ENCODE results near the gene MBOAT2.
A peak's percentile ranks its signal among the peaks of the same experiment; 100 is the strongest.

The MBOAT2 gene

GRCh38 chr2:8889978-8890377 lies 113.5 kb downstream of the MBOAT2 start:
- DNase-seq = no peak

DNA sequence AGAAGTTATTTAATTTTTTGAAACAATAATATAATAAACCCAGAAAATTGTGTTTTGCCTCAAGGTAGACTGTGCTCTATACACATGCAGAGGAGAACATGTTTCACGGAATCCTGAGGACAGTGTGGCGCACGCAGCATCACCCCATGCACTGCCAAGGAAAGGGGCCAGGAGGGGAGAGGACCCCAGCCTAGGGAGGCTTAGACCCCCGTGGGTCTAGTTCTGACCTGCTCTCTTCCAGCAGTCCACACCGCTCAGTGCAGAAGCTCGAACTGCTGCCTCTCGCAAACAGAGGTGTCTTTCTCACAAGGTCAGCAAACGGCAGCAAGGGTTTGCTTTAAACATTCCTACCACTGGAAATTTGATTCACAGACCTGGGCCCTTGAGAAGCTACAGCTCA lies 114.5 kb downstream of the MBOAT2 start:
- no peak for DNase-seq

DNA sequence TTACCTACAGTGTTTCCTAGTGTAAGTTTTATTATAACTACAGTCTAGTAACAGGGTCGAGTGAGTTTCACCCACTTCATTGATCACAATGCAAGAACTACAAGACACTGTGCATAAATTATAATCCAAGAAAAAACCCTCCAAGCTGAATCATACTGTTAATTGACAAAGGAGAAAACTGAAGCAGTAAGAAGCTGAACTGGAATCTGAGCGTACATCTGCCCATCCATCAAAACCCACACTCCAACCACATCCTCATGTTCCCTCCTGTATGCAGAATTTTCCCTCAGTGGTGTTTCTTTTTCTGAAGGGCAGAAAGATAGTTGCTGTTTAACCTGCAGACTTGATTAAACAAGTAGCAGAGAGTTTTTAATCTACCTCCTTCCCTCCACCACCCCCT lies 116.6 kb downstream of the MBOAT2 start:
- no peak for DNase-seq

DNA sequence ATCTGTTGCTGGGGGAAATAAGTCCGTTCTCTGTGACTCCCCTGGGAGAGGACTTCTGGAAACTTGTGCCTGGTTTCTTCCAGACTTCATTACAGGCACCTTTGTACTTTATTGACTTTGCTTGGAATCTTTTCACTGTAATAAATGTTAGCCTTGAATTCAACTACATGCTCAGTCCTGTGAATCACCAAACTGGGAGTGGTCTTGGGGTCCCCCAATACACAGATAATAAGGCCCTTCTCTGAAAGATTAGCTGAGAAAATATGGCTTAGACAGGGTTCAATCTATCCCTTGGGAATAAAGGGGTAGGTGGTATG lies 117.3 kb downstream of the MBOAT2 start:
- DNase-seq = no peak

DNA sequence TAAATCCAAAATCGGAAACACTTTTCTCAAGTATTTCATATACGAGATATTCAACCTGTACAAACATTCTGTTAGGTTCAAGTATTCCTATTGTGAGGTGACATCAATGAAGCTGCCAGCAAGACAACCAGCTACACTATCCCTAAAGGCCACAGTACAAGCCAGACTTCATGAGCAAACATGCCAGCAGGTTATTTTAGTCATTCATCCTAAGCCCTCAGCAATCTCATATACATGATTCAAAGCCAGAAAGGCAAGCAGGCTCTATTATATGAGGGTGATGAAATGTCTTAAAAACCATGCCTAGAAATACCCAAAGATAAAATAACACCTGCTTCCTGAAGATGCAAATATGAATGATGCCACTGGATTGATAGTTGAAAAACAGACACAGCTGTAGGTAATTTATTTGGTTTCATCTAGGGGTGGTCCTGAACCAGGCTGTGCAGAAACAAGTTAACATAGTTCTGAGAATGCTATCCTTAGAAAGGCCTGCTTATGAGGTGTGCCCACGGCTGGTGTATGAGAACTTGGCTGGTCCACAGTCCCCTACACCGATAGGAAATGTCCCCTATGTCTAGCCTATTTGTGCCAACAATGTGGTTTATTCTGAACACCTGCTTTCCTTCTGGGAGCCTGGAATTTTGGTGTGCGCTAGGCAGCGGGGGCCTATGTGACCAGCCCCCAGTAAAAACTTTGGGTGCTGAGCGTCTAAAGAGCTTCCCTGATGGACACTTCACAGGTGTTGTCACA lies 117.9 kb downstream of the MBOAT2 start:
- no peak for DNase-seq

DNA sequence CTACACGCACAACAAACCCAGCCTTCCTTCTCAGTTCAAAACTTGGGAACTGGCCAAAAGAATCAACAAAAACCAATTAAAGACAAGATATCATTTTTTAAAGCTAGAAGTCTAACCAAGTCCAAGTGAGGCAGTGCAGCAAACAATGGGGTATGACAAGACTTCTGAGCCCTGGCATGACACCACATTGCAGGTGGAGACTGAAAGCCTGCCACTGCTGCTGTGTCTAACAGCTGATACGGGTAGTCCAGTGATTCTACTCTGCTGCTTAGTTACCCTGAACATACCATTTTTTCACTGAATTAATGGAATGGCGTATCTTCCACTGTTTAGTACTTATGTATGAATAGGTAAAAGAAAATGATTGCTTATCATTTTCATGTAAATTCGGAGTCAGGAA lies 118.7 kb downstream of the MBOAT2 start:
- no peak for DNase-seq

DNA sequence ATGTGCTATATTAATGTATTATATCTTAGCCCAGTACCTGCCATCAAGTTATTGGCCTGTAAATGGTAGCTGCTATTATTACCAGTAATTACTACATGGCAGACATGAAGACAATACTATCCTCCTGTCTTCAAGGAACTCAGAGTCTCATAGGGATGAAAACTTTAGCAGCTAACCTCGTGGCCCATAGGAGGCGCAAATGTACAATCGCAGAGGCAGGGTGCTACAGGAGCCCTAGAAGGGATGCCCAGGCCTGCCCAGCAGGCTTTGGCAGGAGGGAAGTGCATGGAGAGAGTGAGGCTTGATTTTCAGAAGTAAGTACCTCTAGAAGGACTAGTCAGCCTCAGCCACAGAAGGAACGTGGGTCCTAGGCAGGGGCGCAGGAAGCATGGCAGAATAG lies 121.4 kb downstream of the MBOAT2 start:
- DNase-seq = no peak

DNA sequence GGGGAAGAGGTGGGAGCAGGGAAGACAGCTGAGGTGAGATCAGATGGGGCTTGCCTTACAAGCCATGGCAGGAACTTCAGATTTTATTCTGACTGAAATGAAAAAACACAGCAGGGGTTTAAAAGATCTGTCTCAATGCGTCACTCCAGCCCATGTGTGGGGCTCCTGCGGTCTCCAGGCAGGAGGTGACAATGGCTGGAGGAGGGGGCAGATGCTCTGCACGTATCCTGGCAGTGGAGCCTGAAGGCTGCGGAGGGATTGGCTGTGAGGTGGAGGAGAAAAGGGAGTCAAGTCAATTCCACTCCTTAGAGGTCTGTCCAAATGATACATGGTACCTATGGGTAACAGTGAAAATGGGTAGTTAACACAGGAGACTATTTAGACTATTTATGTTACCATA lies 125.6 kb downstream of the MBOAT2 start:
- no peak for DNase-seq

- no peak for DNase-seq
Observed at GRCh38 chr2:8877332-8877731, 126.2 kb downstream of the MBOAT2 start.

GRCh38 chr2:8876628-8877027 lies 126.9 kb downstream of the MBOAT2 start:
- DNase-seq = peak; percentile 6

- DNase-seq = peak; percentile 59
Observed at GRCh38 chr2:8872821-8873432, 130.6 kb downstream of the MBOAT2 start.

DNA sequence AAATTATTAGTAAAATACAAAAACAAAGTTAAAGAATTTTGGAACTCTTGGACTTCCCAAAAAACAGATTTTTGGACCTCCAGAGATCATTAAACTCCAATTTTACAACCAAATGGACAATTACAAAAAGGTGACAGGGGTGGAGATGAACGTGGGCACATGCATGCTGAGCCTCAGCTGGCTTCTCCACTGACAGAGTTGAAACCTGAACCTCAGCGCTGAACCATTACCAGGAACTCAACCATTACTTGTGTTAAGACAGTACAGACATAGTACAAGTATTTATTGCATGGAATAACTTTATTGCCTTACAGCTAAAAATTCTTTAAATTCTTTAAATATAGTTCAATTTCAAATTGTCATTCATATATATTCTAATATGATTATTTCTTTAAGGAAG lies 133.0 kb downstream of the MBOAT2 start:
- DNase-seq = no peak

DNA sequence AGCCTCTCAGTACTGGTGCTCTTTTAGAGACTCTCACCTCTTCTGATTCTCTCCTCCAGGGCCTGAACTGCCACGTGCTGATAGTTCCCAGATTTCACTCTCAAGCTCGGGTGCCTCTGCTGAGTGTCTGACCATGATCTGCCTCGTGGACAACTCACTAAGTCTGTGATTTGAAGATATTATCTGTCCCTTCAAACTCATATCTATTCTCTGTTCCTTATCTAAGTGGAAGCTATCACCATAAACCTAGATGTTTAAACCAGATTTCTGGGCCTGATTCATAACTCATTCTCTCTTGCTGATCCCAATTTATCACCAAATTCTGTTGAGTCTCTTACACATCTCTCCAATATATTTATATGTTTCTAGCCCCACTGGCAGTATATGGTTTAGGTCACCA lies 136.1 kb downstream of the MBOAT2 start:
- DNase-seq = no peak

GRCh38 chr2:8863331-8863953 lies 140.0 kb downstream of the MBOAT2 start:
- no peak for DNase-seq

GRCh38 chr2:8862230-8862629 lies 141.3 kb downstream of the MBOAT2 start:
- DNase-seq = no peak

- no peak for DNase-seq
Observed at GRCh38 chr2:8861797-8862196, 141.7 kb downstream of the MBOAT2 start.

GRCh38 chr2:8860239-8860638 lies 143.2 kb downstream of the MBOAT2 start:
- DNase-seq = peak; percentile 52

DNA sequence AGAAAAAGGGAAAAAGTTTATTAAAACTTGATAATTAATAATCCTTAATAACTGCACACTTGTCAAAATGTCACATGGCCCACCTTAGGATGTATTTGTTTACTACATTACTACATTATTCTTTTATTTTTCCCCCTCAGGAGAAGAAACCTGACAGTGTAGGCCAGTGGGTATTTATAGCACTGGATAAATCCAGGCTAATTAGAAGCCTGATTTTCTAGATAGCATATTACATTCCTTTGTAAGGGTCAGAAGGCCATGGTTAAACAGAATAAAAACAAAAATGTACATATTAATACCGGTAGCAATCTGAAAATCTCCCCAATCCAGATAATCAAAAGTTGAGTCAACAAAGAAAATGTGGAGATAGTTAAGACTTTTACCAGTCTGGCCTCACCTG lies 144.6 kb downstream of the MBOAT2 start:
- no peak for DNase-seq

DNA sequence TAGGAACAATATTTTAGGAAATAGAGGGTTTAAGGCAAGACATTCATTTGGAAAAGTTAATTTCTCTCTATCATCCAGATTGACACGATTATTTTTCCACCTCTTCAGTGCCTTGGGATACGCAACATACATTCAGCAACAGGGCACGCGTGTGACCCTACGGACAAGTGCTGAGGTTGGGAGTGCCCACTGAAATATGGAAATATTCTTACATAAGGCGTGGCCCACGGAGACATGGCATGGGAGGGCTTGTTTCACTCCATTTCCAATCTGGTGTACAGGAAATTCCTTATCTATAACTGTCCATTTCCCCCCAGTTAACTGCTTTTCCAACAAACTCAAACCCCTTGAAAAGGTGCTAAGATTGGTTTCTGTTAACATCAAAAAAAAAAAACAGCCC lies 145.2 kb downstream of the MBOAT2 start:
- DNase-seq = no peak

GRCh38 chr2:8857709-8858108 lies 145.8 kb downstream of the MBOAT2 start:
- peak; percentile 38 for DNase-seq

DNA sequence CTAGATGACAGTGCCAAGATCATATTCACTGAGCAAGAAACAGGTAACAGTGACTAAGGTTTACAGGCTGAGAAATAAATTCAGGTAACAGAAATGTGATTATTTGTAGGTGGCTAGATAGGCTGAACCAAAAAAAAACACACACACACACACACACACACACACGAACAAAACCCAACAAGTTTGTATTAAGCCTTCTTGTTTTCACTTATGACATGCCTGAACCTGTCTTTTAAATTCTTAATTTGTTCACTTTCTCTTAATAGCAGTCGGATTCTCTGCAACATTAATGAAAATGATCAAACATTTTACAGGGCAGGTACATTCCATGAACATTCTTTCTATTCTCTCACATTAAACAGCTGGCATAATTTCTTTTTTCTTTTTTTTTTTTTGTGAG lies 147.3 kb downstream of the MBOAT2 start:
- no peak for DNase-seq

- no peak for DNase-seq
Observed at GRCh38 chr2:8855010-8855409, 148.5 kb downstream of the MBOAT2 start.

- DNase-seq = no peak
Observed at GRCh38 chr2:8853426-8853825, 150.1 kb downstream of the MBOAT2 start.

DNA sequence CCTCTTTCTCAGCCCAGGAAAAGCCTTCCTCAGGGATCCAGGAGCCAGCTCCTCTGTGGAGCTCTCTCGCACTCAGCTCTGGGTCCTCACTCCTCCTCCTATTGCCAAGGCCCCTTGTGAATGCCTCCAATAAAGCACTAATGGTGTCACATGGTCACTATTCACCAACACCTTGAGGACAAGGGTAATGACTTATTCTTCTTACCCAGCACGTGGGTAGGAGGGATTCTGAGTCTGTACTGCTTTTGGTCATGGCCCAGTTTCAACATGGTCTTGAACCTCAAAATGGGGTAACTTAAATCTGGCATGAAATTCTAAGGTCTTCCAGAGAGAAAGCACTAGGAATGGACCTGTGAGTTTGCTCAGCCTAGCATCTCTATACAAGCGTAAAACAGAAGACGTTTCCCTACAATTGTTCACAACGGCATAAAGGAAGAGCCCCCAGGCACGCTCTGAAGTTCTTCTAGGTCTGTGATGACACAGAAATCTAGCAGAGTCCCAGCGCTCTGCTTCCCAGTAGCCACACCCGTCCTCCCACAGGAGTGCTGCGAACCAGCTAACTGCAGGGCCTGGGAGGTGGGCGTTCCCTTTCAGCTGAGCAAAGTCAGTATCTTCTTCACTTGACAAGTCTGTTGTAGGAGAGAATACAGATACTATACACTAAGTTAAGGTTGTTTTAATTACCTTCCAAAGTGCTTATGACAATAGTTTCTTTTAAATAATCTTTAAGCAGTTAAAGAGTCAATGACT lies 151.5 kb downstream of the MBOAT2 start:
- no peak for DNase-seq

All from kidney glomerular epithelial cell (primary cell).